Measurements from ENCODE around the gene ANXA6.

ANXA6 gene

DNA sequence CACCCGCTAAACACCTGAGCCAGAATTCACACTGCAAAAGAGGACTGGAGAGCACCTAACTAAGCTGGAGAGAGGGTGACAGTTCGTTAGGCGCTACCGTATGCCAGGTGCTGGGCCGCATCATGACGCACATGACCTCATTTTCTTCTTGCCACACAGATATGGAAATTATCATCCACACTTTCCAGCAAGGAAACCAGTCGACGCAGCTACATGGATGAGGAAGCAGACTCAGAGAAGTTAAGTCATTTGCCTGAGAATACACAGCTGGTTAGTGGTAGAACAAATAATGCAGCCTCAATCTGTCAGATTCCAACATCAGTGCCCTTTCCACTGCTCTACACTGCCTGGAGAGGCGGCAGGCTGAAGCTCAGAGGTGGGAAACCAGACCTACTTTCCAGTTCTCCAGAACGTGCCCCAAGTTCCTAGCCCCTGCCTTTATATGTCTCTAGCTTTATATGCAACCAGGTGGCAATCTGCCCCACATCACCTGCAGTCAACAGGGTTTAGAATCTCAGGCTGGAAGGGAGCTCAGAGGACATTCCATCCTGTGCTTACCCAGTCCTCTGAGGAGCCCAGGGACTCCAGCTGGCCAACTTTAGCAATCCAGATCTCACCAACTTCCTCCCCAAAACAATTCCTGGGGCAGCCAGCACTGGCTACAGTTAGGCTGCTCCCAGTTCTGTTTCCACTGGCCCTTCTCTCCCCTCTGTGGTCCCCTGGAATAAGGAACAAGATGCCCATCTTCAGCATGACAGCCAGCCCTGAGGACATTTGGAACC, 85.5 kb downstream of the ANXA6 start:
- intact Hi-C loops (cut with DNase I; ENCODE audit: low total_unique reads) = no loop called here
- Histone ChIP-seq H3K4me1 (peaks cover 5 to 61% (median 46%) of the 10 kb centered on the region in 4 donors), H3K9me3 (no peaks in the 10 kb centered on the region), H3K27ac (peak overlapping the region; percentile 50 to 54), H3K4me3 (no peak overlapping the region), H3K36me3 (peaks cover 0 to 14% (median 0%) of the 10 kb centered on the region in 3 donors), H3K27me3 (no peaks in the 10 kb centered on the region)
- TF ChIP-seq, protein P1, sequence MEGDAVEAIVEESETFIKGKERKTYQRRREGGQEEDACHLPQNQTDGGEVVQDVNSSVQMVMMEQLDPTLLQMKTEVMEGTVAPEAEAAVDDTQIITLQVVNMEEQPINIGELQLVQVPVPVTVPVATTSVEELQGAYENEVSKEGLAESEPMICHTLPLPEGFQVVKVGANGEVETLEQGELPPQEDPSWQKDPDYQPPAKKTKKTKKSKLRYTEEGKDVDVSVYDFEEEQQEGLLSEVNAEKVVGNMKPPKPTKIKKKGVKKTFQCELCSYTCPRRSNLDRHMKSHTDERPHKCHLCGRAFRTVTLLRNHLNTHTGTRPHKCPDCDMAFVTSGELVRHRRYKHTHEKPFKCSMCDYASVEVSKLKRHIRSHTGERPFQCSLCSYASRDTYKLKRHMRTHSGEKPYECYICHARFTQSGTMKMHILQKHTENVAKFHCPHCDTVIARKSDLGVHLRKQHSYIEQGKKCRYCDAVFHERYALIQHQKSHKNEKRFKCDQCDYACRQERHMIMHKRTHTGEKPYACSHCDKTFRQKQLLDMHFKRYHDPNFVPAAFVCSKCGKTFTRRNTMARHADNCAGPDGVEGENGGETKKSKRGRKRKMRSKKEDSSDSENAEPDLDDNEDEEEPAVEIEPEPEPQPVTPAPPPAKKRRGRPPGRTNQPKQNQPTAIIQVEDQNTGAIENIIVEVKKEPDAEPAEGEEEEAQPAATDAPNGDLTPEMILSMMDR (IDR thresholded peaks at IDR 0.05) = no peak
- DNase-seq = peak in 1 of 2 donors; percentile 54

DNA sequence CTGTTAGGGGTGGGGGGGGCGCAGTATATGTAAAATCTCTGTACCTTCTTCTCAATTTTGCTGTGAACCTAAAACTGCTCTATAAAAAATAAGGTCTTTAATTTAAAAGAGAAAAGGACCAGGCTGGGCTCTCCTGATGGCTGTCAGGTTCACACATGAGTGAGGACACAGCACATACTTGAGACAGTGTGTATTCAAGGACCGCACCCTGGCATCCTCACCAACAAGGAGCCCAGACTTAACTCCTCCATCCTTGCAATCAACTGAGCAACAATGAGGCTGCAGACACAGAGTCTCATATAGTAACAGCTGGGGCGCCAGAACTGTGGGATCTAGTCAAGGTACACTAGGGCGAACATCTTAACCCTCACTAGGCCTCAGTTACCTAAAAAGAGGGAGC, 86.6 kb downstream of the ANXA6 start:
- Histone ChIP-seq H3K27me3 (no peaks in the 10 kb centered on the region), H3K4me1 (peaks cover 5 to 55% (median 40%) of the 10 kb centered on the region in 4 donors), H3K4me3 (no peak overlapping the region), H3K36me3 (peaks cover 0 to 18% (median 0%) of the 10 kb centered on the region in 3 donors), H3K9me3 (no peaks in the 10 kb centered on the region), H3K27ac (no peak overlapping the region)
- DNase-seq = no peak
- intact Hi-C loops (cut with DNase I; ENCODE audit: low total_unique reads) = no loop called here
- TF ChIP-seq, protein P1 (IDR thresholded peaks at IDR 0.05) = no peak

DNA sequence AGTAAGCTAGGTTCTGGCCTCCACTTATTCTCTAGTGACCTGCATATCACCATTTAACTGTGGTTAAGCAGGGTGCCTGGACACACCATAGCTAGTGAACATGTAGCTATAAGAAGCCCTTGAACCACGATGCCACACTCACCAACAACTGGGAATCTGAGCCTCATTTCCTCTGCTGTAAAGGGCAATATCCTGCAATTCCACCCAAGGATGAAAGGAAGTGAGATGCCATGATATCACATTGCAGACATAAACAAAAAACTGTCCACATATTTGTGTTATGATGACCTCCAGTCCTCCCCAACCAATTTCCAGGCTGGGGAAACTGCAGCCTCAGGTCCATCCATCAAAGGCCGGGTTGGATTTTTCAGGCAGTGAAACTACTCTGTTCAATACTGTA, 87.1 kb downstream of the ANXA6 start:
- no peaks in the 10 kb centered on the region for H3K9me3 ChIP-seq
- no peak overlapping the region for H3K27ac ChIP-seq
- peaks cover 5 to 50% (median 36%) of the 10 kb centered on the region in 4 donors for H3K4me1 ChIP-seq
- no peaks in the 10 kb centered on the region for H3K27me3 ChIP-seq
- peaks cover 0 to 18% (median 0%) of the 10 kb centered on the region in 3 donors for H3K36me3 ChIP-seq
- intact Hi-C loops (cut with DNase I; ENCODE audit: low total_unique reads) = no loop called here
- TF ChIP-seq, protein P1 (IDR thresholded peaks at IDR 0.05) = no peak
- H3K4me3 ChIP-seq = no peak overlapping the region
- DNase-seq = no peak

DNA sequence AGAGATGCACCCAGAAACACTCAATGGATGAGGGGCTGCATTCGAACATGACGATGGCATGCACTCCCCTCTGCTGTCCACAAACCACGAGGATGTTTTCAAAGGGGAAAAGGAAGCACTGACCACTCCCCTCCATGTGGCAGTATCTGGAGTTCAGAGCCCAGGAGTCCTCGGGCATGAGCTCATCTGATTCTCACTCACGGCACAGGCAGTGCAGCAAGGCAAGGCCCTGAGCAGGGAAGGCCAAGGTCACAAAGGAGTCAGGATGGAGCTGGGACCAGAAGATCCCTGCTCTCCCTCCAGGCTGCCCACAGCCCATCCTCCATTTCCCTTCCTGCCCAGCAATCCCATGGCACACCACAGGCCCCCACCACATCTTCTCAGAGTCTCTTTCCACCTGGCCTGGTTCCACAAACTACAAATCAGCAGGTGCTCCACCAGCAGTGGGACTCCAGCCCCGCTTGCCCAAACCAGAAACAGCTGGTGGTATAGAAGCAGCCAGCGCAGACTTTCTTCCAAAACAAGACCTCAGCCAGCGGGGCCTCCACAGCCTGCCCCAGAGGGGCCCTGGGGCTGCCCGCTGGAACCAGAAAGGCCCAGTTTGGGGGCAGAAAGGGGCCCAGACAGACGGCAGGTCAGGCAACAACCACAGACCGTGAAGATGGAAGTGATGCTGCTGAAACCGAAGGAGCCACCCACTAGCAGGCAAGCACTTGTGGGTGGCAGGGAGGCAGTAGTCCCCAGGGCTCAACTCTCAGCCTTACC, 89.0 kb downstream of the ANXA6 start:
- intact Hi-C loops (cut with DNase I; ENCODE audit: low total_unique reads) = no loop called here
- Histone ChIP-seq H3K27ac (peak overlapping the region; percentile 39 to 56), H3K4me1 (peaks cover 5 to 67% (median 47%) of the 10 kb centered on the region in 4 donors), H3K36me3 (peaks cover 0 to 18% (median 0%) of the 10 kb centered on the region in 3 donors), H3K27me3 (no peaks in the 10 kb centered on the region), H3K9me3 (no peaks in the 10 kb centered on the region), H3K4me3 (no peak overlapping the region)
- no peak for DNase-seq
- TF ChIP-seq, protein P1 (IDR thresholded peaks at IDR 0.05) = no peak

DNA sequence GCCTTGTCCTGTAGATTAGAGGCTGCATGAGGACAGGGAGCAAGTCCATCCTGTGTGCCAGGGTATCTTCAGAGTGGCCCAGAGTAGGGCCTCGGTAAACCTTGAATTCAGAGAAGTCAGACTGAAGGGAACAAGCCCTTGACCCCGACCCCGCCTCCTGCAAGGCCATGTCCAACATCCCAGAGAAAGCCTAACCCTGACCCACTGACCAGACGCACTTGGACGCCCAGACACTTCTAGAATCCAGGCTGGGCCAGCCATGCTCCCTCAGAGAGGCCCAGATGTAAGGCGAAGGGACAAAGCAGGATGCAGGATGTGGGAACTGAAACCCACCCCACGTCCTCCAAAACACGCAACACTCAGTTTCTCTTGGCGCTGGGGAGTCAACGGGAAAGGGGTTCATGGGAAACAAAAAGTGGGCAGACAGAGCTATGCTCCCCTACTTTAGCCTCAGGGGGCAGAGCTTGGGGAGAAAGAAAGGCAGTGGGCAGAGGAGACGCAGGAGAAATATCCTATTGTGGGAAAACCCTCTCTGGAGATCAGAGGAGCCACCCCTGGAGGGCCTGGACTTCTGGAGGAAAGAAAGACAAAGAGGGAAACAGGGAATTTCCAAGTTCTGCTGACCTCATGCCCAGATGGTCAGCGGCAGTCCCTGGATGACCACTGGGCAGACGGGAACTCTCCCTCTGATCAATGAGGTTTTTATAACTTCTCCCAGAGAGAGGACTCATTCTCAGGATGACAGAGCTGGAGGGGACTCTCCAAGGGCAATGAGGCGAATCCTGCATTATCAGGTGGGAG, 89.7 kb downstream of the ANXA6 start:
- Histone ChIP-seq H3K36me3 (peaks cover 0 to 21% (median 0%) of the 10 kb centered on the region in 3 donors), H3K4me1 (peaks cover 5 to 70% (median 53%) of the 10 kb centered on the region in 4 donors), H3K27ac (peak overlapping the region; percentile 39 to 56), H3K27me3 (no peaks in the 10 kb centered on the region), H3K9me3 (no peaks in the 10 kb centered on the region), H3K4me3 (no peak overlapping the region)
- intact Hi-C loops (cut with DNase I; ENCODE audit: low total_unique reads) = no loop called here
- DNase-seq = peak in 1 of 2 donors; percentile 51
- TF ChIP-seq, protein P1 (IDR thresholded peaks at IDR 0.05) = no peak

Measured in tibial artery (tissue), 4 donors.